Esophagus squamous epithelium (tissue), 4 donors: ENCODE data around the gene PIM1.
"Not testable (repeated sequence)": the region's sequence is repeated elsewhere in the genome, so short reads cannot be mapped to it uniquely, and the experiment has no call there.

ENCODE experiments used
- CTCF ChIP-seq, 6 experiments: fragments of 450-650 bp in 4 of 6; fragments of 200-600 bp in 2 of 6; sonication (generic) in 2 of 6; IDR thresholded peaks; one replicate each; pipeline ENCODE4 v1.5.1; 2016 to 2019; ENCODE audit warnings: antibody characterized with exemption in 6 of 6, mild to moderate bottlenecking in 4 of 6, moderate library complexity in 4 of 6
- POLR2A ChIP-seq, 4 donors: fragments of 450-650 bp; IDR thresholded peaks; one replicate each; pipeline ENCODE4 v1.6.1; 2017; ENCODE audit warnings: antibody characterized with exemption in 4 of 4, mild to moderate bottlenecking in 4 of 4, moderate library complexity in 3 of 4

GRCh38 chr6:37196451-37196850, 26.5 kb downstream of the PIM1 start:
- not testable (repeated sequence) for TF ChIP-seq CTCF, POLR2A (IDR thresholded peaks at IDR 0.05)
